Hypothalamus (tissue), 51 donors: ENCODE results near the gene TNNI2.
"Not testable (repeated sequence)": the region's sequence is repeated elsewhere in the genome, so short reads cannot be mapped to it uniquely, and the experiment has no call there.

Experiments used
- DNase-seq, 51 donors: peaks; one replicate each; lab custom pipeline; 2025; lab: John Stamatoyannopoulos, UW

The TNNI2 gene

DNA sequence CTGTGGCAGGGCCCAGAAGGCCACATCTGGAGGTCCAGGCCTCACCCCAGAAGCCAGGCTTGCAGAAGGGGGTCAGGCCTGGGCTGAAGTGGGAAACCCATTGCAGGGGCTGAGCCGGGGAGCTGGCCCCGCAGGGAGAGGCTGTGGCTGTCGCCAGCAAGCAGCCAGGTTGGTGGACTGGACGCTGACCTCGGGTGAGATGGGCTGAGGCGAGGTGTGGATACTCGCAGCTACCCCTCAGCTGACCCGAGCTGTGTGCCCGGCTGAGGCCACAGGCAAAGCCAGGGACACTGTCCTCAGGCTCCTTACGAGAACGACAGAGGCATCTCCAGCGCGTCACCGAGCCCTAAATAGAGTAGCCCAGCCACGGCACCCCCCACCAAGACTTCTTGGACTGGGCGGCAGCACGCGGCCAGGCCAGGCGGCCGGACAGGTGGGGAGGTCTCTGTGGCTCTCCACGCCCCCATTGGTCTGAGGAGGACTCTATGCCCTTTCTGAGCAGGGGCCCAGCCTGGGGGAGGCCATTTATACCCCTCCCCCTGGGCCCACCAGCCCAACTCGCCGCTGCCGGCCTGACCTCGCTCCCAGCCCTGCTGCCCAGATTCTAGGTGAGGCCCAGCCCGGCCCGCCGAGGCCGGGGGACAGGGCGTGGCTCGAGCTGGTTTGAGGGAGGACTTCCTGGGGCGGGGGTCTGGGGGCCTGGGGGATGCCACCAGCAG, at the start of gene TNNI2:
Gene TNNI2 (plus strand): TSS at position 556 of the 719 bp plus-strand sequence. CDS start 716 bp downstream, outside the sequence.
- DNase-seq: no peak

DNA sequence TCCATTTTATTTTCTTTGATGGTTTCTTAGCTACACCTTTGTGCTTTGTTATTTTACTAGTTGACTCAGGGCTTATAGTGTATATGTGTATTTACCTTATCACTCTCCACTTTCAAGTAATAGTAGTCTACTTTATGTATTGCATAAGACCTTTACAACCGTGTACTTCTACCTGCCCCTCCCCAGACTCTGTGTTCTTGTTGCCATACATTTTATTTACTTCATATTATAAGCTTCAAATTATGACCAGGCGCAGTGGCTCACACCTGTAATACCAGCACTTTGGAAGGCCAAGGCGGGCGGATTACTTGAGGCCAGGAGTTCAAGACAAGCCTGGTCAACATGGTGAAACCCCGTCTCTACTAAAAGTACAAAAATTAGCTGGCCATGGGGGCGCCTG, 46.9 kb upstream of the TNNI2 start:
- DNase-seq: no peak

- DNase-seq: no peak
Observed at GRCh38 chr11:1792461-1792860, 46.3 kb upstream of the TNNI2 start.

- DNase-seq: no peak
Observed at GRCh38 chr11:1793081-1793480, 45.7 kb upstream of the TNNI2 start.

DNA sequence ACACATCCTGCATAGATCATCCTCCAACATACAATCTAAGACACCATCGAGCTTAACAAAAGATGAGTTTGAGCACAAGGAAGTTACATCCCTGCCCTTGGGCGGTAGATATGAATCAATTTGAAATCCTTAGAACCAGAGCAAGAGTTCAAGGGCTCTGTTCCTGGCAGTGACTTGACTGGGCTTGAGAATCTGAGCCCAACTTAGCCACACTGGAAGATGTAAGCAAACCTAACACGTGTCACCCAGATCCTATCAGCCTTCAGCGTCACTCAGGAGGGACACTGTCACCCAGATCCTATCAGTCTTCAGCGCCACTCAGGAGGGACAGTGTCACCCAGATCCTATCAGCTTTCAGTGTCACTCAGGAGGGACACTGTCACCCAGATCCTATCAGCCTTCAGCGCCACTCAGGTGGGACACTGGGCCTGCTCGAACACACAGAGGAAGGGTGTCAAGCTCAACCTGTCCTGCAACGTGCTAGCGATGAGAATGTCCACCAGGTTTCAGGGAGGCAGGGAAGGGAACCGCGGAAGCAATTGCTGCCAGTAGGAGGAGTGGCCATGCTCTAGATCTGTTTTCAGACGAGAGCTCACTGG, 42.3 kb upstream of the TNNI2 start:
- no peak for DNase-seq

GRCh38 chr11:1797391-1798125, 41.2 kb upstream of the TNNI2 start:
- no peak for DNase-seq

DNA sequence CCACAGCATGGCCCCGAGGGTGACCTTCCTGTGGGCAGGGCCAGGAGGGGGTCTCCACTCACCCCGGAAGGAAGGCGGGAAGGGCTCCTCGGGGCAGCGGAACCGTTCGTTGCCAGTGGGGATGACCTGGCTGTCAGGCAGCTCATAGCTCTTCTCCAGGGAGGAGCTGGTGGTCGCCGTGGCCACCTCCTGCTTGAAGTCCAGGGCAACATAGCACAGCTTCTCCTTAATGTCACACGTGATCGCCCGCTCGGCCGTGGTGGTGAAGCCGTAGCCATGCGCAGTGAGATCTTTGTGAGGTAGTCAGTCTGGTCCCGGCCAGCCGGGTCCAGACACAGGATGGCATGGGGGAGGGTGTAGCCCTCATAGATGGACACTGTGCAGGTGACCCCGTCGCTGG, 35.5 kb upstream of the TNNI2 start:
- DNase-seq: no peak

- not testable (repeated sequence) for DNase-seq
Observed at GRCh38 chr11:1803835-1804519, 34.8 kb upstream of the TNNI2 start.

DNA sequence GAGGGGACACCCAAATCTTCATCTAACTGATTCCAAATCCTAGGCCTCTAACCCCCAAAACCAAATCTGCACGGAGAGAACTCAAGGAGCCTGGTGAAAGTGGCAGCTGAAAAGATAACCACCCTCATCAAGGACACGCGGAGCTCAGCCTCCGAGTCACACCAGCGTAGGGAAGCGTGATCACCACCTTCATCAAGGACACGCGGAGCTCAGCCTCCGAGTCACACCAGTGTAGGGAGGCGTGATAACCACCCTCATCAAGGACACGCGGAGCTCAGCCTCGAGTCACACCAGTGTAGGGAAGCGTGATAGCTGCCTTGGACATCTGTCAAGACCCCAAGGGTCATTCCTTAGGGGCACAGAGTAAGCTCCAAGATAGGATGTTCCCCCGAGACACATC, 33.3 kb upstream of the TNNI2 start:
- DNase-seq: no peak

DNA sequence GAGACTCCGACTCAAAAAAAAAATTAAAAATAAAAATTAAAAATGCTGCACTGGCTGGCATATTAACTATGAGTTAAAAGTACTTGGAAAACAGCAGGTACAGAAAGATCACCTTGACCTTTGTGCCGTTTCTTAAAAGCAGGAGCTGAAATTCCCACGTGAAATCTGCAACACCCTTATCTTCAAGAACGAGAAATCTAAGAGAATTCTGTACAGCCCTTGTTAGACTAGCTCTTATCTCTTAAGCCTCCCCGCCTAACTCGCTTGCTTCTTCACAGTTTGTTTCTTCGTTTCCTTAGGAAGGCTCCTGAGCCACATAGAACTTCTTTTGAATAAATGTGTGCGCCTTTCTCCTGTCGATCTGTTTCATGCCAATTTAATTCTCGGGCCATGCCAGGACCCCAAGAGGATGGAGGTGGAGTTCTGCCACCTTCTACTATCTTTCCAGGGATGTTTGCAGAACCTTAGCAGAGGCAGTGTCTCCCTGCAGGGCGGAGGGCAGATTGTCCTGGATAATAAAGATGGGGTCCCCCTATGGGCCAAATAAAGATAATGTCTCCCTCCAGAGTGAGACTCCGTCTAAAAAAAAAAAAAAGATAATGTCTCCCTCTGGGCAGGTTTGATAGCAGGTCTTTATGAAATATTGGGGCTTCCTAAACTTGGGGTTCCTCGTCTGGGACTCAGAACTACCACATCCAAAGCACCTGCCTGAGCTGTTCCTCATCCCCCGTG, 31.4 kb upstream of the TNNI2 start:
- DNase-seq: no peak

DNA sequence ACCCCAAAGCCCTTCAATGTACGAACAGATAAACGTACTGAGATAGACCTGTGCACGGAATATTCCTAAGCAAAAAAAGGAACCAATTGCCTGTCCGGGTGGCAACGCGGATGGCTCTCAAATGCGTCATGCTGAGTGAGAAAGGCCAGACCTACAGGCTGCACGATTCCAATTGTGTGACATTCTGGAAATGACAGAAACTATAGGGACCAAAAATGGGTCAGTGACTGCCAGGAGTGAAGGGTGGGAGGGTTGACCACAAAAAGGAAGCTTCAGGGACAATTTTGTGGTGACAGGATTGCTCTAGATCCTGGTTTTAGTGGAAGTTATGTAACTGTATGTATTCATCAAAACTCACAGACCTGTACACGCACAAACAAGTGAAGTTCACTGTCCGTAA, 28.0 kb upstream of the TNNI2 start:
- DNase-seq: no peak

DNA sequence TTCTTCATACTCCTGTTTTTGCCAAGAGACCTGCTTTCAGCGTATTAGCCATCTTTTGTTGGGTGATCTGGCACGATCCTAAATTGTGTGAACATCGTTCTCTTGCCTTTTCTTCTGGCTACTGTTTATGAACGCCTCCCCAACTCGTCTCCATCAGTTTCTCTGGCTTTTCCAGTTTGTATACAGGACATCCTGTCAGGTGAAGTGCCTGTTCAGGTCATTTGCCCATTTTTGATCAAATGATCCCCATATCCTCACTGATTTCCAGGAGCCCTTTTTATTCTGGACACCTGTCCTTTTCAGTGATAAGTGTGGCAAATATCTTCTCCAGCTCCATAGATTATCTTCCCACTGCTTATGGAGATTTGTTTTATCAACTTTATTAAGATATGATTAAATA, 26.5 kb upstream of the TNNI2 start:
- DNase-seq: no peak

- no peak for DNase-seq
Observed at GRCh38 chr11:1812801-1813200, 26.0 kb upstream of the TNNI2 start.

DNA sequence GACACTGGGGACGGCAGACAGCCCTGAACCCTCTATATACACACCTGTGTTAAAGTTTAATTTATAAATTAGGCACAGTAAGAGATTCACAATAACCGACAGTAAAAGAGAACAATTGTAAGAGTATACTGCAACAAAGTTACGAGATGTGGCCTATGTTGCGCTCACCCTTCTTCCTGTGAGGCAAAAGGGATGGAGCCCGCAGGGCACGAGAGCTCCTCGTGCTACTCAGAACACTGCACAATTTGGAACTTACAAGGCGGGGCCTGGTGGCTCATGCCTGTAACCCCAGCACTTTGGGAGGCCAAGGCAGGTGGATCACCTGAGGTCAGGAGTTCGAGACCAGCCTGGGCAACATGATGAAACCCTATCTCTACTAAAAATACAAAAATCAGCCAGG, 25.4 kb upstream of the TNNI2 start:
- DNase-seq: not testable (repeated sequence)

GRCh38 chr11:1814691-1815090, 24.1 kb upstream of the TNNI2 start:
- DNase-seq: no peak

- DNase-seq: no peak
Observed at GRCh38 chr11:1815311-1815710, 23.5 kb upstream of the TNNI2 start.

GRCh38 chr11:1815751-1816150, 23.0 kb upstream of the TNNI2 start:
- no peak for DNase-seq

DNA sequence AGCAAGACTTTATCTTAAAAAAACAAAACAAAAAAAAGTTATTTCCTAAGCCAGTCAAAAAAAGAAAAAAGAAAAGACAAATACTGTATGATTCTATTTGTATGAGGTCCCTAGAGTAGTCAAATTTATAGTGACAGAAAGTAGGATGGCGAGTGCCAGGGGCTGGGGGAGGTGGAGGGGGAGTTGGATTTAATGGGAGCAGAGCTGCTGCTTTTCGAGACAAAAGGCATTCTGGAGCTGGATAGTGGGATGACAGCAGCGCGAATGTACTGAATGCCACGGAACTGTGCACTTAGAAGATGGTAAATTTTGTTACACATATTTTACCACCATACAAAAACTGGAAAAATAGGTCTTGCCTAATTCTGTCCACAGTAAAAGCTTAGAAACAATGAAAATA, 21.8 kb upstream of the TNNI2 start:
- DNase-seq: no peak

DNA sequence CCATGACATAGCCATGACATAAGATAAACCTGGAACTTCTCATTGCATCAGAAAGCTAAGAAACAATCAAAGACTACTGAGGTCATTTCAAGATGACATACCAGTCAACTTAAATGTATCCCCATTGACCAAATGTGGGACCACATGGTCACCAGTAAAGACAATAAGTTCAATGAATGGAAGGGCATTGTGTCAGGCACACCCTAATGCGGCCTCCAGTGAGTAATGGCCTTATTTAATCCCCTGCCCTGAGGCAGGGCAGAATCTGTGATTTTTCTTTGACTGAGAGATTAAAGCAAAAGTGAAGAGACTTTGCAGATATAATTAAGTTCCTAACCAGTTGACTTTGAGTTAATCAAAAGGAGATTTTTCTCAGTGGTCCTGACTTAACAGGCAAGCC, 21.3 kb upstream of the TNNI2 start:
- DNase-seq: no peak

DNA sequence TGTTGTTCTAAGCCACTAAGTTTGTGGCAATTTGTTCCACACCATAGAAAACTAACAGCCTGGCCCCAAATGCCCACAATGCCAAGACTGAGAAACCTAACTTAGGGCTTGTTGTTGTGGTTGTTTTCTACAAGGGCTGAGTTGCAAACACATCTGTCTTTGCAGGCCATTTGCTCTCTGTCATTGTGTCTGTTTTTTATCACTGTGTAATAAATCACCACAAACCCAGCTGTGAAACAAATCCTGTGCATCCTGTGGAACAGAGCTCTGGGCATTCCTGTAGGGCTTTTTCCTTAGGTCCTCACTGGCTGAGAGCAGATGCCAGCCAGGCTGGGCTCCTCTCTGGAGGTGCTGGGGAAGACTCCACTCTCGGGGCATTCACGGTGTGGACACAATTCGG, 19.7 kb upstream of the TNNI2 start:
- DNase-seq: no peak
